Measurements from ENCODE around the gene TMEM200A.

DNA sequence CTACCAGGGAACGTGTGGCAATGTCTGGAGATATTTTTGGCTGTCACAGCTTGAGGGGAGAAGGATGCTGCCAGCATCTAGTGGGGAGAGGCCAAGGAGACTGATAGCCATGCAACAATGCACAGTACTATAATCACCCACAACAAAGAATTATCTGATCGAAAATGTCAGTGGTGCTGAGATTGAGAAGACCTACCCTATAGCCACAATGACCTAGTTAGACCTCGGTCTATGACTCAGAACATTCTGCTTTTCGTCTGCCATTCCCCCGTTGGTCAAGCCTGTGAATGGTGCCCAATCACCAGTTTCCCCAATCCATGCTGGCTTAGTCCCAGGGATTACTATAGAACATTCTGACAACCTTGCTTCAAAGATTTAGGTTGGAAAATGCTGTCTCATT, 93.5 kb downstream of the TMEM200A start:
- TF ChIP-seq CTCF (conservative IDR thresholded peaks at IDR 0.05; ENCODE audit: low read depth, low read length): no peak
- no peak for TF ChIP-seq EZH2 (IDR thresholded peaks at IDR 0.05; ENCODE audit: borderline replicate concordance, low read depth, low read length, poor library complexity, severe bottlenecking)
